OCI-LY1 (cell line): ENCODE data around the gene TNS4.

Experiments used
- EZH2 ChIP-seq: fragments of 200-600 bp; sonication (generic), shearing (Covaris generic); IDR thresholded peaks from 2 replicates; pipeline ENCODE4 v1.8.0; 2017; ENCODE audit warnings: borderline replicate concordance, mixed run types, mild to moderate bottlenecking, antibody characterized with exemption, low read length, moderate library complexity, mixed read lengths
- TF ChIP-seq, protein P1 (sequence below): fragments of 200-600 bp; sonication (generic), shearing (Covaris generic); IDR thresholded peaks from 2 replicates; pipeline ENCODE4 v1.5.1; 2017; ENCODE audit warnings: mild to moderate bottlenecking, antibody characterized with exemption, low read length, moderate library complexity, mixed read lengths

DNA sequence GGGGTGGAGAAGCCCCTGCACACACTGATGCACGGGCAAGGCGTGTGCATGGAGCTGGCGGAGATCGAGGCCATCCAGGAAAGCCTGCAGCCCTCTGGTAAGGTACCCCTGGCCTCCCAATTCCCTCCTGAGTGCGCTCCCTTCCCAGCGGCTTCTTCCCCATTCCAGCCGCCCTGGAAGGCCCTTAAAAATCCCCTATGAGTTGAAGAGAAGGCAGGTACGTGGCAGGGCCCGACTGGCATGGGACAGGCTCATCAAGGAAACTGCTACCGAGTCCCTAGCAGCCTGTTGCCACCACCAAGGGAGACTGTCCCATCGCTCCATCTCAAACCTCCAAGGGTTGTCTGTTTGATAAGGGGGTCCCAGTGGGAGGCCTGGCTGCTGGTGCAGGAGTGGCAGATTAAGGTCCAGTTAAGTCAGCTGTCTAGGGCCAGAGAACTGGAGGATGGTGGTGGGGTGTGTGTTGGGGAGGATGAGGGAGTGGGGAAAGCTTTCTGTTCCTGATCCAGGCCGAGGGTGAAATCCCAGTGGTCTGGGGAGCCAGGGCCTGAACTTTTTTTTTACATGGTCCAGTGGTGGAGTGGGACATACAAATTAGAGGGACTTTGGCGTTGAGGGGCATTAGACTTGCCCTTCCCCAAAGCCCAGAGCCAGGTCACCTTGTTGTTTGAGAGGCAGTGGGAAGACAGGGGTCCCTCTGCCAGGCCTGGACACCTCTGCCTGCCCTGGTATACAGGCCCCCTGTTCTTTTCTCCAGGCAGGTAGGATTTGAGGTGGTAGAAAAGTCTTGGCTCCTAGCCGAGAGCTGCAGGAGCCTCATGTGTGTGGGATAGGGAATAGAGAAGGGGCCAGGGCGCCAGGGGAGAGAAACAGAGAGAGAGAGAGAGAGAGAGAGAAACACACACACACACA, 57.2 kb downstream of the TNS4 start:
- TF ChIP-seq, protein P1, sequence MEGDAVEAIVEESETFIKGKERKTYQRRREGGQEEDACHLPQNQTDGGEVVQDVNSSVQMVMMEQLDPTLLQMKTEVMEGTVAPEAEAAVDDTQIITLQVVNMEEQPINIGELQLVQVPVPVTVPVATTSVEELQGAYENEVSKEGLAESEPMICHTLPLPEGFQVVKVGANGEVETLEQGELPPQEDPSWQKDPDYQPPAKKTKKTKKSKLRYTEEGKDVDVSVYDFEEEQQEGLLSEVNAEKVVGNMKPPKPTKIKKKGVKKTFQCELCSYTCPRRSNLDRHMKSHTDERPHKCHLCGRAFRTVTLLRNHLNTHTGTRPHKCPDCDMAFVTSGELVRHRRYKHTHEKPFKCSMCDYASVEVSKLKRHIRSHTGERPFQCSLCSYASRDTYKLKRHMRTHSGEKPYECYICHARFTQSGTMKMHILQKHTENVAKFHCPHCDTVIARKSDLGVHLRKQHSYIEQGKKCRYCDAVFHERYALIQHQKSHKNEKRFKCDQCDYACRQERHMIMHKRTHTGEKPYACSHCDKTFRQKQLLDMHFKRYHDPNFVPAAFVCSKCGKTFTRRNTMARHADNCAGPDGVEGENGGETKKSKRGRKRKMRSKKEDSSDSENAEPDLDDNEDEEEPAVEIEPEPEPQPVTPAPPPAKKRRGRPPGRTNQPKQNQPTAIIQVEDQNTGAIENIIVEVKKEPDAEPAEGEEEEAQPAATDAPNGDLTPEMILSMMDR = no peak
- no peak for TF ChIP-seq EZH2
